Measurements from ENCODE around the gene ACADSB.

Gene ACADSB

DNA sequence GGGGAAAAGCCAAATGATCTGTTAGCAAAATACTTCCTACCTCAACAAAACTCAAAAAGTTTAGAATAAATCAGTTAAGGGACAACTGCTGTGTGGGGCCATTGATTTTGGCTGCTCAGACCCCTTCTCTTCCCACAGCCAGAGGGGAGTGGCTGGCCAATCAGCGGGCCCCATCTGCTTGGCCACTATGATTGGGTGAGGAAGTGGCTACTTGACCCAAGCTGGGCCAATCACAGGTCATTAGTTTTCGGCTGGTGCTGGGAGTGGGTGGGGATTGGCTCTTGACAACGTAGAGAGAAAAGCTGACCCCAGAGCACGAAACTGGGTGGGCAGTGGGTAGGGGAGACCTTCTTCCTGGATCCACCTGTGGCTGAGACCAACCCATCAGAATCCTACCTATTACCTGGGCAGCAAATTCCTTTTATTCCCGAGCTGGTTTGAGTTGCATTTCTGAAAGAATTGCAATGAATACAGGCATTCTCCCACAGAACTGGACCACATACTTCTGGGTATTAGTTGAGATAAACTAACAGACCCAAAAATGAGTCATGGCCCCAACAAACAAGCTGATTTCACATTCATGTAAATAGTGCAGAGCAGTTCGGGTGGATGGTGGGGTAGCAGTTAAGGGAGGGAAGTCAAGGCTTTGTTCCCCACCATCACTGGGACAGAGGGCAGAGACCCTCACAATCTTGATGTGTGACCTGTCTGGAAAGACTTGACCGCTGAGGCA lies 91.4 kb downstream of the ACADSB start:
- DNase-seq = no peak

DNA sequence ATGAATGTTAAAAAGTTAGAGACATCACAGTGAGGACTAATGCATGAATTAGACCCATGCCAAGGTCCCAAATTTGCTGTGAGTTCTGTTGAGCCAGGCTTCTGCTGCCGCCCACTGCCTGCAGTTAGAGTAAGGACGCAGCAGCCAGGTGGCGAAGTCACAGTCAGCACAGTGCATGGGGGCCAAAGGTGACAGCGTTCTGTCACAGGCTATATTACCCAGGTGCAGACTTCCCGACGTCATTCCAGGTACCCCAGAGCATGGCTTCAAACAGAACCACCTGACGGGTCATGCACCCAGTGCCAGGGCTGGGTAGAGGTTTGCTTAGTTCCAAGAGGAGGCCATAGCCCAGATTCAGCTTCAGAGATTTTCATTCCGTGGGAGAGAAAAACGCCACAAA lies 93.1 kb downstream of the ACADSB start:
- ATAC-seq (no peak), DNase-seq (no peak)

More for the DNA sequence above, 91.4 kb downstream of the ACADSB start:
- no peak for ATAC-seq

DNA sequence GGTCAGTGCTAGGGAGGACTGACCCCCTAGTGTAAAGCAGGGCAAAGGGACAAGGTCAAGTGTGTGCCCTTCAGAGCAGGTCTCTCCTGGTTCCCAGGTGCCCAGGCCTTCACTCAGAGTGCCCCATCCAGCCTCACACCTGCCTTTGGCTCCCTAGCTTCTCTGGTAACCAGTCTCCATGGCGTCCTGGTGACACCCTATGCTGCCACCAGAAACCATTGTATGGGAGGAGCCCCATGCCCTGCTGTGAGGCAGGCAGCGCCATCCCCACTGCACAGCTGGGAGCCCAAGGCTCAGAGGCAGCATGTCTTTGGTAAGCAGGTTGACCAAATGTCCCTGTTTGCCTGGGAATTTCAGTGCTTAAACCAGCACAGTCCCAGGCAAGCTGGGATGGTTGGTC lies 93.9 kb downstream of the ACADSB start:
- ATAC-seq (no peak), DNase-seq (no peak)

DNA sequence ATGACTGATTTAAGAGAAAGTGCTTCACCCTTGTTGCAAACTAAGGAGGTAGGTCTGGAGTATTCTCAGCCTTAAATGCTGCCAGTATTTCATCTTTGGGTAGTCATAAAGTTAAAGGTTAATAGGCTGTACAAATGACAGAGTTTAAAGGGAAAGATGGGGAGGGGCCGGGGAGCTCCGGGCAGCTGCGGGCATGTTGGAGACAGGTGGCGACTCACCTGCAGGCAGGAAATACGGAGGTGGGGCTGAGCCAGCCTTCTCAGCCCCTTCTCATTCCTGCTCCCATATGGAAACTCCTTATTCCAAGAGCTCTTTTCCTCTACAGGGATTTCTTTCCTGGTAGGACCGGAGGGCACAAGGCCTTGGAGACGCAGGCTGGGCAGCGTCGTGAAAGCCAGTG lies 95.1 kb downstream of the ACADSB start:
- DNase-seq (no peak), ATAC-seq (no peak)
